ENCODE measurements around the gene SEC22C. TPM values are rescaled to one million over a fixed set of nuclear protein-coding genes. Genes with fewer than 3 reads are reported as not detected.
A peak's percentile ranks its signal among the peaks of the same experiment; 100 is the strongest.

Gene SEC22C
- total and polyA plus RNA-seq, 2 experiments from 2014 or later, result 21.9 to 48.3 TPM

- Mint-ChIP-seq H3K27me3 (ENCODE audit: insufficient read depth, low read depth, poor library complexity) (no peaks in the 10 kb centered on the region), H3K9me3 (peaks cover 16% of the 10 kb centered on the region; the same call in 2 of the 3 replicates), H3K4me1 (peaks cover 7% of the 10 kb centered on the region; the same call in 2 of the 3 replicates), H3K27ac (no peak overlapping the region), H3K4me3 (no peak overlapping the region), H3K36me3 (ENCODE audit: low read depth) (peaks cover 46% of the 10 kb centered on the region)
- H3K36me3 ChIP-seq (ENCODE audit: insufficient read depth), result peaks cover 12% of the 10 kb centered on the region
- DNase-seq (ENCODE audit: low spot score) (peak; percentile 91), ATAC-seq (peak; percentile 100)
- no peak overlapping the region for H3K4me2 ChIP-seq
- no peaks in the 10 kb centered on the region for H3F3A ChIP-seq (replicated peaks; ENCODE audit: low read depth)
- H3K4me1 ChIP-seq (ENCODE audit: insufficient read depth), result no peaks in the 10 kb centered on the region; the same call in 1 of the 2 replicates
- H3K9me2 ChIP-seq (ENCODE audit: insufficient read depth), result no peaks in the 10 kb centered on the region
- H3K27ac ChIP-seq (ENCODE audit: low read depth), result no peak overlapping the region
- no peak overlapping the region for H2AFZ ChIP-seq
- H3K79me2 ChIP-seq (replicated peaks; ENCODE audit: insufficient read depth), result peaks cover 60% of the 10 kb centered on the region
- no peak for TF ChIP-seq ZNF331 (CRISPR knock-in tag; IDR thresholded peaks at IDR 0.05; ENCODE audit: low read depth)
- no peak for TF ChIP-seq ZNF114 (CRISPR knock-in tag; IDR thresholded peaks at IDR 0.05)
- TF ChIP-seq CTCF (conservative IDR thresholded peaks at IDR 0.05; ENCODE audit: low read depth in 2 of 2), result peak; percentile 74 to 93
- TF ChIP-seq NANOG (IDR thresholded peaks at IDR 0.05; ENCODE audit: borderline replicate concordance), result no peak
- TF ChIP-seq, protein P1, sequence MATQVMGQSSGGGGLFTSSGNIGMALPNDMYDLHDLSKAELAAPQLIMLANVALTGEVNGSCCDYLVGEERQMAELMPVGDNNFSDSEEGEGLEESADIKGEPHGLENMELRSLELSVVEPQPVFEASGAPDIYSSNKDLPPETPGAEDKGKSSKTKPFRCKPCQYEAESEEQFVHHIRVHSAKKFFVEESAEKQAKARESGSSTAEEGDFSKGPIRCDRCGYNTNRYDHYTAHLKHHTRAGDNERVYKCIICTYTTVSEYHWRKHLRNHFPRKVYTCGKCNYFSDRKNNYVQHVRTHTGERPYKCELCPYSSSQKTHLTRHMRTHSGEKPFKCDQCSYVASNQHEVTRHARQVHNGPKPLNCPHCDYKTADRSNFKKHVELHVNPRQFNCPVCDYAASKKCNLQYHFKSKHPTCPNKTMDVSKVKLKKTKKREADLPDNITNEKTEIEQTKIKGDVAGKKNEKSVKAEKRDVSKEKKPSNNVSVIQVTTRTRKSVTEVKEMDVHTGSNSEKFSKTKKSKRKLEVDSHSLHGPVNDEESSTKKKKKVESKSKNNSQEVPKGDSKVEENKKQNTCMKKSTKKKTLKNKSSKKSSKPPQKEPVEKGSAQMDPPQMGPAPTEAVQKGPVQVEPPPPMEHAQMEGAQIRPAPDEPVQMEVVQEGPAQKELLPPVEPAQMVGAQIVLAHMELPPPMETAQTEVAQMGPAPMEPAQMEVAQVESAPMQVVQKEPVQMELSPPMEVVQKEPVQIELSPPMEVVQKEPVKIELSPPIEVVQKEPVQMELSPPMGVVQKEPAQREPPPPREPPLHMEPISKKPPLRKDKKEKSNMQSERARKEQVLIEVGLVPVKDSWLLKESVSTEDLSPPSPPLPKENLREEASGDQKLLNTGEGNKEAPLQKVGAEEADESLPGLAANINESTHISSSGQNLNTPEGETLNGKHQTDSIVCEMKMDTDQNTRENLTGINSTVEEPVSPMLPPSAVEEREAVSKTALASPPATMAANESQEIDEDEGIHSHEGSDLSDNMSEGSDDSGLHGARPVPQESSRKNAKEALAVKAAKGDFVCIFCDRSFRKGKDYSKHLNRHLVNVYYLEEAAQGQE (IDR thresholded peaks at IDR 0.05; ENCODE audit: unreplicated experiment), result no peak
- TF ChIP-seq STAT1 (IDR thresholded peaks at IDR 0.05; ENCODE audit: unreplicated experiment), result no peak
- no peak for TF ChIP-seq CREB1 (CRISPR knock-in tag; IDR thresholded peaks at IDR 0.05; ENCODE audit: low read depth)
- no peak for TF ChIP-seq ETS1 (IDR thresholded peaks at IDR 0.05)
- peak; percentile 45; the same call in 1 of the 2 replicates for TF ChIP-seq ZNF462 (CRISPR knock-in tag; IDR thresholded peaks at IDR 0.05)
- no peak for TF ChIP-seq EZH2phosphoT487 (IDR thresholded peaks at IDR 0.05; ENCODE audit: unreplicated experiment)
- no peak for TF ChIP-seq POLR2AphosphoS5 (IDR thresholded peaks at IDR 0.05; ENCODE audit: low read depth)
- no peak for TF ChIP-seq JUNB (IDR thresholded peaks at IDR 0.05; ENCODE audit: unreplicated experiment)
- TF ChIP-seq EZH2 (IDR thresholded peaks at IDR 0.05; ENCODE audit: low read depth, unreplicated experiment), result no peak
- no peaks in the 10 kb centered on the region for H3K27me3 ChIP-seq (ENCODE audit: insufficient read depth)
- no peak overlapping the region for H3K4me3 ChIP-seq
- H4K20me1 ChIP-seq (replicated peaks; ENCODE audit: insufficient read depth), result peaks cover 20% of the 10 kb centered on the region
Measured at GRCh38 chr3:42572278-42572677, 9.5 kb downstream of the SEC22C start.

Measured in GM23338 (cell line).